Testis (tissue), 2 donors: ENCODE data around the gene TNFRSF6B.

Source experiments
- POLR2A ChIP-seq: fragments of 450-650 bp; IDR thresholded peaks from one replicate; pipeline ENCODE4 v1.6.1; 2017; ENCODE audit warnings: antibody characterized with exemption, mild to moderate bottlenecking, moderate library complexity
- TF ChIP-seq, protein P1 (sequence below), 3 experiments: fragments of 450-650 bp in 2 of 3; fragments of 200-600 bp in 1 of 3; sonication (generic) in 1 of 3; IDR thresholded peaks; one replicate each; pipeline ENCODE4 v1.5.1; 2016 to 2019; ENCODE audit warnings: antibody characterized with exemption in 3 of 3, mild to moderate bottlenecking in 2 of 3, moderate library complexity in 1 of 3

DNA sequence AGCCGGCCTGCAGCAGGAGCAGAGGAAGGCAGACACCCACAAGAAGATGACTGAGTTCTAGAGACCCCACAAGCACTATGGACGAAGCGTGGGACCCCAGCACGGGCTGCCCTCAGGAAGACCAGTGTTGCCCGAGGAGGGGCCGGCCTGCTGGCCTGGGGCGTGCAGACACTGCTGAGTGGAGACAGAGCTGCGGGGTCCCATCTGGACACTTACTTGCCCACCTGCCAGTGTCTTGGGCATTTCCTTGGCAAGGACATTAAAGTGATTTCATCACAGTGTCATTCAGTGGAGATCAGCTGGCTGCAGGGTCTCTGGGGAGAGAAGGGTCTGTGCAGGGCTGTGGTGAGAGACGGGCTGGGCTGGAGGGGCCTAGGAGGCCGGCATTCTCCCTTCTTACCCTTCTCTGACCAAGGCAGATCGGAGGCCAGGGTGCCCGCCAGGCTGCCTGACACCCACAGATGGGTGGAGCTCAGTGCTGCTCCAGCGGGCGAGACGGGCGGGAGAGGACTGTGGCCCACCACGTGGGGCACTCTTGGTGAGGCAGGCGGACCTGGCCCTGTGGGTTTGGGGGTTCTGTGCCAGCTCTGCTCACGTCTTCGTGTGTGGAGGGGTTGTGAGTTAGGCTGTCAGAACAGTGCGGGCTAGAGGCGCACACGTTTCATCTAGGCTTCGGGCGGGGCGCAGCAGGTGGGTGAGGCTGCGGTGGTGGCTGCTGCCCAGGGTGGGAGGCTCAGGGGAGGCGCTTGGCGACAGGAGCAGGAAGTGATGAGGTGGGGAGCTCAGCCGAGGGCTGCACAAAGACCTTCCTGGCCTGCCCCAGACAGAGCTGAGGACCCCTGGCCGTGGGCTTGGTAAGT, 39.6 kb downstream of the TNFRSF6B start, which contains the start of gene LIME1:
- TF ChIP-seq, protein P1, sequence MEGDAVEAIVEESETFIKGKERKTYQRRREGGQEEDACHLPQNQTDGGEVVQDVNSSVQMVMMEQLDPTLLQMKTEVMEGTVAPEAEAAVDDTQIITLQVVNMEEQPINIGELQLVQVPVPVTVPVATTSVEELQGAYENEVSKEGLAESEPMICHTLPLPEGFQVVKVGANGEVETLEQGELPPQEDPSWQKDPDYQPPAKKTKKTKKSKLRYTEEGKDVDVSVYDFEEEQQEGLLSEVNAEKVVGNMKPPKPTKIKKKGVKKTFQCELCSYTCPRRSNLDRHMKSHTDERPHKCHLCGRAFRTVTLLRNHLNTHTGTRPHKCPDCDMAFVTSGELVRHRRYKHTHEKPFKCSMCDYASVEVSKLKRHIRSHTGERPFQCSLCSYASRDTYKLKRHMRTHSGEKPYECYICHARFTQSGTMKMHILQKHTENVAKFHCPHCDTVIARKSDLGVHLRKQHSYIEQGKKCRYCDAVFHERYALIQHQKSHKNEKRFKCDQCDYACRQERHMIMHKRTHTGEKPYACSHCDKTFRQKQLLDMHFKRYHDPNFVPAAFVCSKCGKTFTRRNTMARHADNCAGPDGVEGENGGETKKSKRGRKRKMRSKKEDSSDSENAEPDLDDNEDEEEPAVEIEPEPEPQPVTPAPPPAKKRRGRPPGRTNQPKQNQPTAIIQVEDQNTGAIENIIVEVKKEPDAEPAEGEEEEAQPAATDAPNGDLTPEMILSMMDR (IDR thresholded peaks at IDR 0.05) = no peak
- TF ChIP-seq POLR2A = no peak
